ENCODE measurements around the gene MAB21L1.

Gene MAB21L1

GRCh38 chr13:35496006-35496405, 19.5 kb upstream of the MAB21L1 start:
- no peak for TF ChIP-seq CTCF (IDR thresholded peaks at IDR 0.05; ENCODE audit: borderline replicate concordance, insufficient read depth, low read depth, low read length)
- H3K4me3 ChIP-seq (ENCODE audit: low read depth, low read length): no peak overlapping the region

DNA sequence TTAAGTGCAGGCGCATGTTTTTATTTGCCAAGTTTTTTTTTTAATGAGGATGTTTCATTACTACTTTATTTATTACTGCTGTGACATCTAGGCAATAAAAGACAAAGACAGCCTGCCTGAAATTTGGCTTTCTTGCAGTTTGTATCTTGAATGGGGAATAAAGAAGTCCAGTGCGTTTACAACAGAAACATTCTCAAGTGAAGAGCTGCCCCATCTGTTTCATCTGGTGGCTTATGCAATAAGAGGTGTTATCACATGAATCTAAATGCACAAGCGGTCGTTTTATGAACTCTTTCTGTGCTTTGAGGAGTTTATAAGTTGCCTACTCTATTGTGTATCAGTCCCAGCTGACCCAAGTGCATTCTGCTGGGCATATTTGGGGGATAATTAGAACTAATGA, 12.6 kb upstream of the MAB21L1 start:
- H3K4me3 ChIP-seq (ENCODE audit: low read depth, low read length): no peak overlapping the region
- TF ChIP-seq CTCF (IDR thresholded peaks at IDR 0.05; ENCODE audit: borderline replicate concordance, insufficient read depth, low read depth, low read length): no peak

DNA sequence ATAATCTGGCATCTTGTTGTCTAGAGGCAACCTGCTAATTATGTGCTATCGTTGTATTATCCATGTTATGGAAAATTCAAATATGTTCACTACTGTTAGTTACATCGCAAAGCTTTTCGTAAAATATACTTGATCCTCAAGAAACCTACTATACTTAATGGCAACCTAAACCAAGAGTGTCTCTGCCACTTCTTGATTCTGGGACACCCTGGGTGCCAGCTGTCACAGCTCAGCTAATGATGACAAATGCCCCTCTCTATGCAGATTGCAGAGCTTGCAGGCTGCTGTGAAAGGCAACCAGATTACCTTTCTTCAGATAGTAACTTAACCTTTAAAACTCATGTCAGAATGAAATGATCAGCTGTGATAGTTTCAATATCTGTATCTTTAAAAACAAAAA, 8.9 kb upstream of the MAB21L1 start:
- TF ChIP-seq CTCF (IDR thresholded peaks at IDR 0.05; ENCODE audit: borderline replicate concordance, insufficient read depth, low read depth, low read length): no peak

GRCh38 chr13:35484384-35484783, 7.9 kb upstream of the MAB21L1 start:
- H3K4me3 ChIP-seq (ENCODE audit: low read depth, low read length): no peak overlapping the region
- TF ChIP-seq CTCF (IDR thresholded peaks at IDR 0.05; ENCODE audit: borderline replicate concordance, insufficient read depth, low read depth, low read length): no peak

More for the DNA sequence above, 8.9 kb upstream of the MAB21L1 start:
- no peak overlapping the region for H3K4me3 ChIP-seq (ENCODE audit: low read depth, low read length)

DNA sequence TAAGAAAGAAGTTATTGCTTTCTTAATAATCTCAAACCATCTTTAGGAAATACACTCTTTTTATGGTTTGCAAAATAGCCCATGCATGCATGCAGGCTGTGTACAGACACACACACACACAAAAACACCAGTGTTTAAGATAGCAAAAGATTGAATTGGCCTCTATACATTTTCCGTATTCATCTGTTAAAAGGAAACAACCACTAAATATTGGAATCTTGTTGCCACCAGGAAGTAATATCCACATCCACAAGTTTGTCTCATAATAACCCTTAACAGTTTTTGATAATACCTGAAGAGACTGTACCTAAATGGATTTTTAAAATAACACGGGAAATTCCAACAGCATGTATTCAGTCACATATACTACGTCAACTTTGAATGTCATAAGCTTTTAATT, 7.3 kb upstream of the MAB21L1 start:
- no peak overlapping the region for H3K4me3 ChIP-seq (ENCODE audit: low read depth, low read length)
- TF ChIP-seq CTCF (IDR thresholded peaks at IDR 0.05; ENCODE audit: borderline replicate concordance, insufficient read depth, low read depth, low read length): no peak

GRCh38 chr13:35482527-35482926, 6.0 kb upstream of the MAB21L1 start:
- no peak for TF ChIP-seq CTCF (IDR thresholded peaks at IDR 0.05; ENCODE audit: borderline replicate concordance, insufficient read depth, low read depth, low read length)
- no peak overlapping the region for H3K4me3 ChIP-seq (ENCODE audit: low read depth, low read length)

DNA sequence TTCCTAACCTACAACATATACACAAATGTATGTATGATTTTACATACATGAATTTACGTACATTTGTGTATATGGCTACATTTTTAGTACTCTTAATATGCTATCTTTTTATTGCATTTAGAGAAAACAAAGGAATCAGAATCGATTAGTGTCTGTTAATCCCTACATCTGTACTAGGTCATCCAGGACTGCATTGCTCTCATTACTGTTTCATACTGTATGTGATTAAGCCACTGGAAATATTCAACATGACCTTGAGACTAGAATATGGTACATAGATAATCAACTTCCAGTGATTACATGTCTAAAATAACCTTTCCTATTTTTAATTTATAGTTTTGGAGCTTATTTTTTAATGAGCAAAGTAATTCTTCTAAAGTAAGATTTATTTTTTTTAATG, 5.3 kb upstream of the MAB21L1 start:
- no peak overlapping the region for H3K4me3 ChIP-seq (ENCODE audit: low read depth, low read length)
- no peak for TF ChIP-seq CTCF (IDR thresholded peaks at IDR 0.05; ENCODE audit: borderline replicate concordance, insufficient read depth, low read depth, low read length)
